ENCODE measurements around the gene ZC3H4.

DNA sequence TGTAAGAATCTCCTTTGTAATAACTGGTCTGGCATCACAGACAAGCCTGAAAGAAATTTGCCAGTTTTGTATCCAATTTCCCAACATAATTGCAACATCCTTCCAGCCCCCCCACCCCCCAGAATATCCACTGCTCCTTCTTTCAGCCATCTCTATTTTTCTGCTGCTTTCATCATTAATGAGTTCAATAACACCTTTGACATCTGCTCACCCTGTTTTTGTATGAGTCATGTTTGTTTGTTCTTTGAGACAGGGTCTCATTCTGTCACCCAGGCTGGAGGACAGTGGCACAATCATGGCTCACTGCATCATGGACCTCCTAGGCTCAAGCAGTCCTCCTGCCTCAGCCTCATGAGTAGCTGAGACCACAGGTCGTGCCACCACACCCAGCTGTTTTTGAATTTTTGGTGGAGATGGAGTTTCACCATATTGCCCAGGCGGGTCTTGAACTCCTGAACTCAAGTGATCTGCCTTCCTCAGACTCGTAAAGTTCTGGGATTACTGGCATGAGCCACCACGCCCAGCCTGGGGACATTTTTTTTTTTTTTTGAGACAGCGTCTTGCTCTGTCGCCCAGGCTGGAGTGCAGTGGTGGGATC, 7.0 kb upstream of the ZC3H4 start:
- TF ChIP-seq, protein P1, sequence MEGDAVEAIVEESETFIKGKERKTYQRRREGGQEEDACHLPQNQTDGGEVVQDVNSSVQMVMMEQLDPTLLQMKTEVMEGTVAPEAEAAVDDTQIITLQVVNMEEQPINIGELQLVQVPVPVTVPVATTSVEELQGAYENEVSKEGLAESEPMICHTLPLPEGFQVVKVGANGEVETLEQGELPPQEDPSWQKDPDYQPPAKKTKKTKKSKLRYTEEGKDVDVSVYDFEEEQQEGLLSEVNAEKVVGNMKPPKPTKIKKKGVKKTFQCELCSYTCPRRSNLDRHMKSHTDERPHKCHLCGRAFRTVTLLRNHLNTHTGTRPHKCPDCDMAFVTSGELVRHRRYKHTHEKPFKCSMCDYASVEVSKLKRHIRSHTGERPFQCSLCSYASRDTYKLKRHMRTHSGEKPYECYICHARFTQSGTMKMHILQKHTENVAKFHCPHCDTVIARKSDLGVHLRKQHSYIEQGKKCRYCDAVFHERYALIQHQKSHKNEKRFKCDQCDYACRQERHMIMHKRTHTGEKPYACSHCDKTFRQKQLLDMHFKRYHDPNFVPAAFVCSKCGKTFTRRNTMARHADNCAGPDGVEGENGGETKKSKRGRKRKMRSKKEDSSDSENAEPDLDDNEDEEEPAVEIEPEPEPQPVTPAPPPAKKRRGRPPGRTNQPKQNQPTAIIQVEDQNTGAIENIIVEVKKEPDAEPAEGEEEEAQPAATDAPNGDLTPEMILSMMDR (IDR thresholded peaks at IDR 0.05) = no peak
- TF ChIP-seq POLR2A (IDR thresholded peaks at IDR 0.05) (no peak), POLR2AphosphoS5 (IDR thresholded peaks at IDR 0.05) (no peak)

Measured in sigmoid colon (tissue), 4 donors.